Skin of body (tissue), 2 donors: Measurements from ENCODE around the gene KCNIP1. TPM values are rescaled to one million over a fixed set of nuclear protein-coding genes. Genes with fewer than 3 reads are reported as not detected.

Experiments used
- DNase-seq: peaks from one replicate; lab custom pipeline; 2025; lab: John Stamatoyannopoulos, UW
- total RNA-seq: library from RNA; depleted of rRNA; stranded (reverse); fragments of >200 nt; gene quantifications from one replicate; pipeline ENCODE4 v1.2.3, GENCODE V29; 2014

KCNIP1 gene
- total RNA-seq, 1 donor from 2014 or later, result 2.5 TPM

DNA sequence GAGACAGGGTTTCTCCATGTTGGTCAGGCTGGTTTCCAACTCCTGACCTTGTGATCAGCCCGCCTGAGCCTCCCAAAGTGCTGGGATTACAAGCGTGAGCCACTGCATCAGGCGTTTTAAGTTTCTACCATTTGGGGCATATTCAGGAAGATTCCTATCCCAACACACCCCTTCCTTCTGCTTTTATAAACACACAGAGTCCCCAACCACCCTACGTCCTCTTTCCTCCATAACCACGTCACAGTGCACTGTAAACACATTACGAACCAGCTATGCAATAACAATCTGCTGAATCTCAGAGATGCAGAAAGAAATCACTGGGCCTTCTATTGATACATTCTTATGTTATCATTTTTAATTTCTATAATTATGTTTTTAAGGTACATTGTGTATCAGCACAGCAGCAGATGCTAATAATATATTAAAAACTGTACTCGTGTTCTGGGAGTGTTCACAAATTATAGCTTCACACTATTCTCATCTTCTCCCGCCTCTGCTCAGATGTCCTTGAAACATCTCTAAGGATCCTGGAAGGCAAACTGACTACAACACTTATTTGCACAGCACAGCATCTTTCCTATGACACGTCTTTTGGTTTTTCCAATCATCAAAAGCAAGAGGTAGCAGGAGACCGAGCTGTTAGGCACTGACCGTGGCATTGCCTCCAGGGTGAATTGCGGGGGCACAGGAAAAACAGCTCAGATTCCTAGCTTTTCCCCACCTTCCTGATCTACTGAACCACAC, 60.2 kb downstream of the KCNIP1 start:
- DNase-seq, result no peak

DNA sequence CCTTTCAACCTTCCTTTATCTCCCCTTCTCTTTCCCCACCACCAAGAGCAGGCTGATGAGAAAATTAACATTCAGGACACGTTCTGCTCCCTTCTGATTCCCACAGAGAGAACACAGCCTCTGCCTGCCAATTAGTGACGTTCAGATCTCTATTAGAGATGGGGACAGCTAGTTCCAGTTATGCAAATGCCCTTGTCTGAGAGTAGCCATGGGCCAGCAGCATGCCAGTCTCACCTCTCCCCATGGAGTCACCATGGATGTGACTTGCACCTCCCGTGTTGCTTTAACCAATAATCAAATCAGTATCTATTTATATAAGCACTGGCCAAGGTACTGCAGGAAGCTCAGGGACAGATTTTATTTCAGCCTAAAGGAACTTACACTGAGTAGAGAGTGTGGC, 61.3 kb downstream of the KCNIP1 start:
- DNase-seq, result no peak

DNA sequence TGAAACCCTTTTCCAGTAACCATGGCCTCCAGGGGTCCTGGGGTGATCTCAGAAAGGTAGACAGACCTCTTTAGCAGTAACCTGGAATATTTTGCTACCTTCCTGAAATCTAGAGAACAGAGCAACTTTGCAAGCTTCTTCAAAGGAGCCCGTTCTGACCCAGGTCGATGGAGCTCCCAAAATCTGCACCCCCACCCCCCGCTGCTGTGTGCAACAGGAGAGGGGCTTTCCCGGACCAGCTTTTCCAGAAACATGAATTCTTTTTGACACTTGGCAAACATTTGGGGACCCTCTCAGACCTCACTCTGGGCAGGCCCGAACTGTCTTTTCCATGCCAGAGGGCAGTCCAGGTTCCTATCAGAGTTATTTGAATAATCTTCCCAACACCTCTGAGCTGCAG, 65.3 kb downstream of the KCNIP1 start:
- DNase-seq, result no peak

DNA sequence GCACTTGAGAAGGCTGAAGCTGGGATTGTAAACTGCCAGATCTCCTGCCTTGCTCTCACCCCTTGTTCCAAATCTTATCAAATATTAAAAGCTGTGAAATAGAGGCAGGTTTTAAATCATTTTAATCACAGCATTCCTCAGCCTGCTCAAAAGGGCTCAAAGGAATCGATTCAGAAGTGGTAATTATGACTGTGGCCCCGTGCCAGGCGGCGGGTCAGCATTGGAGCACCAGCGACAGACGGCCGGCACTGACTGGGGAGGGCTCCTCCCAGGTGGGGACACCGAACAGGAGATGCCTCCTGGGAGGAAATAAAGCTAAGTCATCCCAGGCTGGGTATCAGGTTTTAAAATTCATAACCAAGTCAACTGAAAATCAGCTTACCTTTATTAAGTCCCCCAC, 66.7 kb downstream of the KCNIP1 start:
- no peak for DNase-seq

DNA sequence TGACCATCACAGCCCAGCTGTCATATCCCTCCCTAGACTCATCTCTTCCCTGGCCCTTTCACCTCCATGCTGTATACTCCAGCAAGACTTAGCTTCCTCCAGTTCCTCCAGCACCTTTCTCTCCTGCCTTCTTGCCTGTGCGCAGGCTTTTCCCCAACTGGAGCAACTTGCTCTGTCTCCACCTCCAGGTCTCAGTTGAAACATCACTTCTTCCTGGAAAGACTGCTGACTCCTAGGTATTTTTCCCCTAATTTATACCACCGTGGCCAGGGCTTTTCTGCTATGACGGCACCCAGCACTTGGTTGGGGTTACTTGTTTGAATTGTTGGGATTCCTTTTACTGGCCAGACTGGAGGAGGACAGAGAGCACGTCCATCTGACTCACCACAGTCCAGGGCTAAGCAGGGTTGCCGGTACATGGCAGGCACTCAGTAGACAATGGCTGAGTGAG, 67.5 kb downstream of the KCNIP1 start:
- no peak for DNase-seq

DNA sequence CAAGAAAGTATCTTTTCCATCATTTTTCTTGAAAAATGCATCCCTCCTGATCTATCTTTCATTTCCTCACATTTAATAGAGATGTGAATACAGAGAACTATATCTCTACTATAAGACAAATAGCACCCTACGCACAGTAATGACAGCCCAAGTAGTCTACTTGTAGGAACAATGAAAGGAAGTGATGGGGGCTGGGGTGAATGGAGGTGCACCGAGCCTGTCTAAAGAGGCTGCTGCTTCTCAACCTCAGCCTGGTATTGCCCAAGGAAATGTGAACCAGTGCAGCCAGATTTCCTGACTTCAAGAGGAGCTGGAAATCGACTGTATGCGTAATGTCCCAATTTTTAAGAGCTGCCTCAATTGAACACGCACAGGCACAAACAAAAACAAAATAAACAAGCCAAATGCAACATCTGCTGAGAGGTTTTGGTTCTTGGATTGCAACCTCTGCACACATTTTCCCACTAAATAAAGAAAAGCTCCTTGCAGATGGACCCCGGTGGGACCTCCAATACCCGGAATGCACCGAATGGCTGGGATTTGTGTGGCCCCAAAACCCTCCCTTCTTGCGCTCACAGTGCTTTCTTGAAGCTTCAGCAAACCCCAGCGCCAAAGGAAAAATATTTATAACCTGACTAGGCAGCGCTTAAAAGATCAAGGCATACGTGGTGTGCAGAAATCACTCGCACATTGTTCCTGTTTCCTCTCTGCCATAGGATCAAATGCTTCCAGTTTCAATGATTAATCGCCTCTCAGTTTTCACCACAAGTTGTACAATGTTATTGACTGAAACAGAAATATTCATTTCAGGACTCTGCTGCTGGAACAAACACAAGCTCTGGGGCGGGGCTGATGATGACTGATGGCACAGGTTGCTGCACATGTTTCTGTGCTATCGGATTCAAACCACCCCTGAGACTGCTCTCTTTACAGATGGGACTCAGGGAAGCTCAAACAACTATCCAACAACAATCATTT, 68.3 kb downstream of the KCNIP1 start:
- DNase-seq, result peak; percentile 68

DNA sequence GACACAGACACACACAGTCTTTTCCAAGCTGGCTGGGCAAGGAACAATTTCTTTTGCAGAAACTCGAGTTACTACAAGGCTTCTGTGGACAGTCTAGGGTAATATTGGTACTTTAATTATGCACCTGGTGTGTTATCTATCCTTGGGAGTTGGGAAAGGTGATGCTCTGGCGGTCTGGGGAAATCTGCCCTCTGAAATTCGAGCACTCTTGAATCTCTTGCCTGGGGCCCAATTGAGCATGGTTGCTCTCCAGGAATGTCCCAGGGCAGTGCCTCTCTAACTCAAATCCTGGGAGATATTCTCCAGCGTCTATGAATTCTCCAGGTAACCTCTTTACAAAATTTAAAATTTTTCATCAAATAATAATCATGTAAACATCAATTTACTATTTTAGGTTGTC, 69.3 kb downstream of the KCNIP1 start:
- DNase-seq, result no peak

DNA sequence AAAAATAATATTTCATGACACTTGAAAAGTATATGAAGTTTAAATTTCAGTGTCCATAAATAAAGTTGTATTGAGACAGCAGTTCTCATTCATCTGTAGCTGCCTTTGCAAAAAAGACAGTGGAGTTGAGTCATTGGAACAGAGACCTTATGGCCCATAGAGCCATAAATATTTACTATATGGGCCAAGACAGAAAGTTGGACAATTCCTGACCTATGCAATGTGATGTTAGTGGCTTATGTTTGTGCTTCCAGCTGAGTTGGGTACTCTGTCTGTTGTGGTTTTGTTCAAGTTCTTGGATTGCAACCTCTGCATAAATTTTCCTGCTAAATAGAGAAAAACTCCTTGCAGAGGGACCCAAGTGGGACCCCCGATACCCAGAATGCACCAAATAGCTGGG, 69.8 kb downstream of the KCNIP1 start:
- DNase-seq, result no peak

DNA sequence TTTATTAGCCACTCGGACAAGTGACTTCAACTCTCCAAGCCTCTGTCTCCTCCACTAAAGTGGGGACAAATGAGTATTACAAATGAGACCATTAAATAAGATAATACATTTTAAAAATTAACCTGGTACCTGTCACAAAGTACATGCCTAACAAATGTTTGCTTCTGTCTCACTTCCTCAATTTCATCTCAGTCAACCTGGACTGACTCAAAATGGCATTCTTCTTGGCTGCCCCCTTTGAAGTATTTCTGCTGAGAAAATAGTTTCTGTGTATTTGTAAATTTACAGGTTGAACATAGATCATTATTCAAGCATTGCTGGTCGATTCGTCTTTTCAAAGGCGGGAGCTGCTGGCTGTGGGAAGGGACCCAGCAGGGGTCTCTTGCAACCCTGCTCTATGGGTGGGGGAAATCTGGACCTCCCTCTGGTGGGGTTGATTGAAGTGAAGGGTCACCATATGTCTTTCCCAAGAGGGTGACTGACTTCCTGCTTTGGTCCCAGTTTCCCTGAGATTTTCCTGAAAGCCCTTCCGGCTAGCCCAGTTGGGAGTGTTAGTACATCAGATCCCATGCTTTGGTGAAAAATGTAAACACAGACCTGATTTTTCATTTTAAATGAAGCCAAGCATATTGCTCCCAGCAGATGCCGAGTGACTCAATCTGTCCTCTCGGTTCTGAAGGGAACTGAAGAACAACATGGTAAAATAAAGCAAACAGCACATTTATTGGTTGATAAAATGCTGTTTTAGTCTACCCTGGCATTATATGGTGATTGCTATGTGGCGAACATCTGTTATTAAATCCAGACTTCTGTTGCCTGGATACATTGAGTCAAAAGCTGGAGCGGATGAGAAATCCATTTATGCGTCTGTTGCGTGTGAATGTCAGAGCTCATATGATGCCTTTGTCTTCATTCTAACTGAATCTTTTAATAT, 73.0 kb downstream of the KCNIP1 start:
- DNase-seq, result peak; percentile 55

DNA sequence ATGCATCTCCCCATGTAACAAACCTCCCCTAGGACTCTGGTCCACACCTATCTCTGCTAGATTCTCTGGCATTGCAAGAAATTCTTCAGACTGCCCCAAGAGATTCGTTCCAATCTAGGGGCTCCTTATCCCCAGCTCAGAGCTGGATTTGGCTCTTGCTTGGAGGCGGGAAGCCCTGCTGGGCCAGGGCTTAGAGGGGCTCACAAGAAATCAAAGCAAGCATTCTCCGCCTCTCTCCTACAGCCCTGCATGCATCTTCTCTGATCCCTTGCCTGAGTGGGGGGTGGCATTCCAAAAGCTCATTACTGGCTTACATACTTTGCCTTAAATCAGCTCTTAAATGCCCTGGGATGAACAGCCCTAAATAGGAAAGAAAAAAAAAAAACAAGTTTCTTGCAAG, 75.8 kb downstream of the KCNIP1 start:
- DNase-seq, result no peak

DNA sequence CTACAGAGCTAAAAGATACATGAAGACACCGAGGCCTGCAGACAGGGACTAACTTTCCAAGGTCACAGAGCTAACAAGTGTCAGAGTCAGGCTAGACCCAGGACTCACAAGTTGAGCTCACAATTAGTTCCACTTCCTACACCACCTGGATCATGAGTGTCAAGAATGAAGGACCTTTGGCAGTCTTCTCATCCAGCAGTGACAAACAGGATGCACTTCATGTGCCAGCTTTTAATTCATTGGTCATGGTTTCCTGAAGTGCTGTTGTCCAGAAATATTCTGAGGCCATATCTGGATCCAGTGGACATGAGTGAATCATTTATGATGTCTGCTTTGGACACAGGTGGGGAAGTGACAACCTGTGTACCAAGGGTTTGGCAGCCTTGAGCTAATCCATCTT, 77.4 kb downstream of the KCNIP1 start:
- no peak for DNase-seq

DNA sequence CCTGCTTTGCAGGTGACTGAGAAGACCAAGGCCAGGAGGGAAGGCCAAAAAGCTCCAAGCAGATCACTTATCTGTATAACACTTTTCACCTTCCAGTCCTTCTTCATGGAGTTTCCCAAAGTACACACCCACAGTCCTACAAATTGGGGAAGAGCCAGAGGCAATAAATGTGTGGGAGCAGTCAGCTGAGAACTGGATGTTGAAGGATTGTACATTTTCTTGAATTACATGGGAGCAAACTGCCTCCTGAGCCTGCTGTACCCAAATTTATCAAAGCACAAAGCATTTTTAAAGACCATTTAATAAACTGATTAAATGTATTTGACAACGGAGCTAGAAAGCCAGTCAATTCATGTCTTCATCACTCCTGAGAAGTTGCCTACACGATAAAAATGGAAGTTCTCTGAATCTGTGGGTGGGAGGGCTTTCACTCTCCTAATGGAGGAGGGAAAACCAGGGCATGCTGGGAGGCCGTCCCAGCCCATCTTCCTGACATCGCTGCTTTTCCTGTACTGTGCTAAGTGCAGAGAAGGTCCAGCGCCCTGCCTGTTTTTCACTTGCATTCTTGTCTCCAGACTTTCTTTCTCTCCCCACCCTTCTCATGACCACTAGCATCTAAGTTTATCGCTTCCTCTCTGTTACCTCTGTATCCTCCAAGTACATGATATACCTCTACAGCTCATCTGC, 79.0 kb downstream of the KCNIP1 start:
- DNase-seq, result no peak

DNA sequence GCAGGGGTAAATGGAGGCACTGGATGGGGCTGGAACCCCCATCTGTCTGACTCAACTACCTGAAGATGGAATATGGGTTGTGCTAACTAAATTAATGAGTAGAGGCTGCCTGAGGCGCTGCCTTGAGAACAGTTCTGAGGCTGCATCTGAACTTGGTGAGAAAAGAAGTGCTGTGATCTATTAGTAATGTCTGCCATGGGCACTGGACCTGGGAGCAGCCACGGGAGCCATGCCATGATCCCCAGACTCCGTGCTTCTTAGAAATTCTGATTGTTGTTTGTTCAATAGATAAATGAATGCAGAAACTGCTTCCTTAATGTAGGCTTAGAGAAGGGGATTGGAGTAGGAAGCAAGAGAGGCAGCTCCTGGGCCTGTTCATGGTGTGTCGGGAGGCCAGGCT, 80.2 kb downstream of the KCNIP1 start:
- DNase-seq, result no peak

DNA sequence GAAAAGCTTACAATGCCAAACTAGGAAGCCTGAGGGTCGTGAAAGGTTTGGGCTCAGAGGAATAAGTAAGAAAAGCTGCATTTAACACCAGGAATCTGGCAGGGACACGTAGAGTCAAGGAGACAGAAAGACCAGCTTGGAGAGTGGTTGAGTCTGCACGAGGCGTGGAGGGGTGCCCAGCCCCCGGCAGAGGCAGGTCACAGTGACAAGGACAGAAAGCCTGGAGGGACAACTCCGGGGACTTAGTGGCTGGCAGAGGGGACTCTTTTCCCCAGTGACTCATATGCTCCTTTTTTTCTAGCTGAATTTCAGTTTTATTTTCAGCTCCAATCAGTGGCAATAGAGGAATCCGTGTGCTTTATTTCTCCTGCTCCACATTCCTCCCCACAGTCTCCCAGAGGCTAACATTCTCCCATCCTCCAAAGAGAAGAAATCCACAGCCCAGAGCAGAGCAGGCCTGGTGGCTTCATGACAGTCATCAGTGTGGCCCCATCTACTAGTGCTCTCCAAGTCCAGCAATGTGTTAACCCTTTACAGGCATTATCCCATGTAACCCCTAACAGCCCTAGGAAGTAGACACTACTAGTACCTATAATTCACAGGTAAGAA, 80.7 kb downstream of the KCNIP1 start:
- no peak for DNase-seq

DNA sequence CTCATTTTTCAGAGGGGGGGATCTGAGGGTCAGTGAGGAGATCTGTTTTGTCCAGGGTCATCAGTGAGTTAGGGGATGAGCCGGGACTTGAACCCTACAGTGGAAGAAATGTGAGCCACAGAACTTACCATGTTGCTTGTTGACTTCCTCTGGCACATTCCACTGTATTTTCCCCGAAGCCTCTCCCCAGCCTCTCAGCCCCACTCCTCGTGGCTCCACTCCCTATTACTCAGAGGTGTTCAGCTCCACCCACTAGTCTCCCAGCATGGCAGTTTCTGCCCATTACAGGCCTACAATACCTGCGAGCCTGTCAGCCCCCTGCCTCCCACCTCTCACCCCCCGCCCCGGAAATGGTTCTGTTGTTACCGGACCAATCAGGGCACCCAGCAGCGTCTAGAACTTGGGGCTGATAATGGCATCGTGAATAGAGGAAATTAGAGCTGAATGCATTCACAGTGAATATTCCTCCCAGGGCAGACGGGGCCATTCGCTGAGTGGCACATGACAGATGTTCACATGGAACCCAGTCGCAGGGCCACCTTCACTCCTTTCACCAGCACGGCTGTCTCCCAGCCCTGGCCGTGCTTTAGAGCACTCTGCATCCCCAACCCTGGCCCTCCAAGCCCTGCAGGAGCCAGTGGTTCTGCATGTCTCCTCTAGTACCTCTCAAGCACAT, 81.6 kb downstream of the KCNIP1 start:
- no peak for DNase-seq

DNA sequence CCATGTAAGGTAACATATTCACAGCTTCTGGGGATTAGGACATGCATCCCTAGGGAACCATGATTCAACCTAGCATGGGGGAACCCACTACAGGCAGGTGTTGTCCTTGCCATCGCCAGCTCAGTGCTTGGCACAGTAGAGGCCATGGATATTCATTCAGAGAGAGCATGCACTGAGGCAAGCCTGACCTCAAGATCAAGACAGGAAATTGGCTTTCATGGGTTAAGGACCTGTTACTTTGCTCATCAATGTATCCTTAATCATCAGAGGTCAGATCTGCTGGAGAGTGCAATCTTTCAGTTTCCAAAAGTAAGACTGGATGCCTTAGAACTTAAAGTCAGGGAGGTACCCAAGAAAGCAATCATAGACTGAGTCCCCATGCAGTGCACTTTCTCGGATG, 84.0 kb downstream of the KCNIP1 start:
- DNase-seq, result no peak

DNA sequence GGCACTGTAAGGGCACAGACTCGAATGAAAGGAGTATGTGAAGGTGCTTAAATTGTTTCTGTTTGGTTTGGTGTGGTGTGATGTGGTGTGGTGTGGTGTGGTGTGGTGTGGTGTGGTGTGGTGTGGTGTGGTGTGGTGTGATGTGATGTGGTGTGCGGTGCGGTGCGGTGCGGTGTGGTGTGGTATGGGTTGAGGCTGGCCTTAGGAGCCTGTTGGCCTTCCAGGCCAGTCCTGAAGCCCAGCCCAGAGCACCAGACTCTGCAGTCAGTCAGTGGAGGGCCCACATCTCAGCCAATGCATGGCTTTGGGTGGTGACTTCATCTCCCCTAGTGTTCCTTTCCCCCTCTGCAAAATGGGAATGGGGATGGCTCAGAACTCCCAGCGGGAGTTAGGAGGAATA, 85.8 kb downstream of the KCNIP1 start:
- no peak for DNase-seq

DNA sequence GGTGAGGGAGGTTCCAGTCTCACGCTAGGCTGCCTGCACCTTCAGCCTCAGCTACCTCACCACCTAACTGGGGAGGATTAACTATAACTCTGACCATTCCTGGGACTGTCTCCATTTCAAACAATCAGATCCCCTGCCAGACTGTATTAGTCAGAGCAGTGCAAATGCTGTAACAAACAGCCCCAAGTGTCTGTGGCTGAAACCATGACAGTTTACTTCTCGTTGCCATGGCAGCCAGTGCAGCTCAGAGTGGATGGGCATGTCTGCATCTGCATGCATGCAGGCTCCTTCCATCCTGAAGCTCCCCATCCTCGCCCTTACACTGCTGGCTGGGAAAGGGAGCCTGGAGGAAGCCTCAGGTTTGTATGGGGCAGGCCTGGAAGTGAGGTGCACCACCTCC, 86.7 kb downstream of the KCNIP1 start:
- DNase-seq, result no peak

DNA sequence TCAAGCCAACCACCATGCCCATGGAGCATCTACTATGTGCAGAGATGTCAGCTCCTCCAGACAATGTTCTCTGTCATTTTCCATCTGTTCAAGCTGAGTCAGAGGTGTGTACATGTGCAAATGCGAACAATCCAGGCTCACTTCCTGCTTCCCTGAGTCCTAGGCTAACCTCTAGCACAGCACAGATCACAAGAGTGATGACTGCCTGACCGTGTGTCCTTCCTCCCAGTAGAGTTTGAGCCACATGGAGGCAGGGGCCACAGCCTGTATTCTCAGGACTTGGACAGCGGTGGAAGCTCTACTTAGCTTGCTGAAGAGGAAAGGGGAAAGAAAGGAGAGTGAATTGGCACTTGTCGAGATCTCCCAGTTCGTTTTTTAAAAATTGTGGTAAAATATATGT, 87.2 kb downstream of the KCNIP1 start:
- no peak for DNase-seq

DNA sequence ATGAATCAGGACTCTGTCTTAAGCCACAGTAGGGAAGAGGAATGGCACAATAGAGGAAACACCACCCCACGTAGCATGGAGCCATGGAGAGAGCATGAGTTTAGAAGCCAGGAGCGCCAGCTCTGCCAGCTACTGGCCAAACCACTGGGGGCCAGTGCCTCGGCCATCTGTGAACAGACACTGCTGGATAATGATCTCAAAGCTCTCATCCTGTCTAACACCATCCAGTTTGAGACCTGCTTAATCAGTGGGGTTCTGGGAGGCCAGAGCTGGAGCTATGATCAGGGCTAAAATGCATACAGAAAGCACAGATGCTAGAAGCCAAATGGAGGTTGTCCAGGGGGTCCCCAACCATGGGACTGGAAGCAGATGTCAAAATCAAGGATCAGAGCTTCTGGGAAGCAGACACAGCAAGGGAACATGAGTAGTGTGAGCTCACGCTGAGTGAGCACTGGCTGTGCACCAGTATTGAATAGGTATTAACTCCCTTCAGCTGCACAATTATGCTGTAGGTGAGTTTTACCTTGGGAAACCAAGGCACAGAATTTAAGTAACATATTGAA, 92.7 kb downstream of the KCNIP1 start:
- DNase-seq, result no peak
